Right lobe of liver (tissue), 4 donors: ENCODE data around the gene TGM4.

Source experiments
- CTCF ChIP-seq, 4 donors: fragments of 200-600 bp in 3 of 4; fragments of 450-650 bp in 1 of 4; IDR thresholded peaks; one replicate each; pipeline versions ENCODE4 v1.5.1 to v1.8.0; 2016 to 2022; ENCODE audit warnings: antibody characterized with exemption in 4 of 4, mild to moderate bottlenecking in 2 of 4
- POLR2A ChIP-seq: fragments of 450-650 bp; IDR thresholded peaks from one replicate; pipeline ENCODE4 v1.6.1; 2017; ENCODE audit warnings: antibody characterized with exemption, mild to moderate bottlenecking
- donor health status: DM: no; HTN: no; CAD: no.
- donor health status: DM: no; HTN: no; CAD: no.
- donor health status: DM: no; HTN: yes; CAD: no.

GRCh38 chr3:44899683-44900367 is 25.4 kb downstream of the TGM4 start:
- TF ChIP-seq CTCF (IDR thresholded peaks at IDR 0.05) (no peak), POLR2A (no peak)
